ENCODE results near the gene PKNOX2. TPM values are rescaled to one million over a fixed set of nuclear protein-coding genes. Genes with fewer than 3 reads are reported as not detected.

PKNOX2 gene
- total and polyA plus RNA-seq, 10 donors = 0.80 to 8.9 (median 3.5) TPM

- Histone ChIP-seq H3K27me3 (replicated peaks in 1 of 7) (peaks cover 0 to 49% (median 0%) of the 10 kb centered on the region in 7 donors), H3K9me3 (no peaks in the 10 kb centered on the region), H3K27ac (no peak overlapping the region), H3K4me3 (no peak overlapping the region), H3K36me3 (no peaks in the 10 kb centered on the region), H3K4me1 (no peaks in the 10 kb centered on the region)
- intact Hi-C loops (cut with DNase I; ENCODE audit: low total_unique reads) = no loop called here
- TF ChIP-seq CTCF (IDR thresholded peaks at IDR 0.05 in 8 of 11, conservative IDR thresholded peaks at IDR 0.05 in 3 of 11) = no peak
- TF ChIP-seq POLR2AphosphoS5 (IDR thresholded peaks at IDR 0.05) = no peak
- TF ChIP-seq POLR2A (IDR thresholded peaks at IDR 0.05) = no peak
- no peak for DNase-seq
- WGBS, 5 donors = 69 to 93% (median 86%) methylated on average over 4 of the region's 4 CpGs
Measured at GRCh38 chr11:125155767-125156166, 8.8 kb upstream of the PKNOX2 start.

- no peak overlapping the region for H3K27ac ChIP-seq
- no peaks in the 10 kb centered on the region for H3K4me1 ChIP-seq
- no peak overlapping the region for H3K4me3 ChIP-seq
- peak; percentile 32 for DNase-seq
- peaks cover 0 to 50% (median 0%) of the 10 kb centered on the region in 7 donors for H3K27me3 ChIP-seq (replicated peaks in 1 of 7)
- TF ChIP-seq POLR2A (IDR thresholded peaks at IDR 0.05) (no peak), CTCF (IDR thresholded peaks at IDR 0.05 in 8 of 11, conservative IDR thresholded peaks at IDR 0.05 in 3 of 11) (no peak), POLR2AphosphoS5 (IDR thresholded peaks at IDR 0.05) (no peak)
- 79 to 89% (median 83%) methylated on average over 8 of the region's 8 CpGs for WGBS, 5 donors
- intact Hi-C loops (cut with DNase I; ENCODE audit: low total_unique reads) = no loop called here
- no peaks in the 10 kb centered on the region for H3K36me3 ChIP-seq
- H3K9me3 ChIP-seq = no peaks in the 10 kb centered on the region
Measured at GRCh38 chr11:125156346-125157117, 8.0 kb upstream of the PKNOX2 start.

GRCh38 chr11:125157118-125157733 is 7.3 kb upstream of the PKNOX2 start:
- WGBS, 5 donors = 73 to 91% (median 86%) methylated on average over 6 of the region's 6 CpGs

More at GRCh38 chr11:125157118-125157733, 7.3 kb upstream of the PKNOX2 start:
- DNase-seq = no peak
- Histone ChIP-seq H3K27me3 (replicated peaks in 1 of 7) (peaks cover 0 to 55% (median 0%) of the 10 kb centered on the region in 7 donors), H3K36me3 (no peaks in the 10 kb centered on the region), H3K4me3 (no peak overlapping the region), H3K4me1 (no peaks in the 10 kb centered on the region), H3K9me3 (no peaks in the 10 kb centered on the region), H3K27ac (no peak overlapping the region)
- intact Hi-C loops (cut with DNase I; ENCODE audit: low total_unique reads) = no loop called here
- no peak for TF ChIP-seq CTCF (IDR thresholded peaks at IDR 0.05 in 8 of 11, conservative IDR thresholded peaks at IDR 0.05 in 3 of 11)
- TF ChIP-seq POLR2AphosphoS5 (IDR thresholded peaks at IDR 0.05) = no peak
- no peak for TF ChIP-seq POLR2A (IDR thresholded peaks at IDR 0.05)
